GM23248 (cell line): Measurements from ENCODE around the gene PEX12. TPM values are rescaled to one million over a fixed set of nuclear protein-coding genes. Genes with fewer than 3 reads are reported as not detected.

Experiments
- DNase-seq: peaks from one replicate; pipeline ENCODE4 v3.0.0-alpha.2; 2015
- H2AFZ ChIP-seq: fragments of 200-600 bp; sonication (generic); 2 replicates; pipeline ENCODE4 v1.6.1; 2016; ENCODE audit warnings: antibody characterized with exemption
- H3F3A ChIP-seq: fragments of 200-600 bp; sonication (generic); 2 replicates; pipeline ENCODE4 v1.6.1; 2016; ENCODE audit warnings: mild to moderate bottlenecking, antibody characterized with exemption, mixed run types; ENCODE audit not compliant: insufficient read depth
- H3K27ac ChIP-seq: fragments of 200-600 bp; sonication (generic); 2 replicates; pipeline ENCODE4 v1.5.1; 2016; ENCODE audit warnings: mild to moderate bottlenecking
- H3K27me3 ChIP-seq: fragments of 200-600 bp; sonication (generic); replicated peaks from 2 replicates; pipeline ENCODE4 v1.6.1; 2016; ENCODE audit warnings: mild to moderate bottlenecking; ENCODE audit not compliant: insufficient read depth
- H3K36me3 ChIP-seq: fragments of 200-600 bp; sonication (generic); 2 replicates; pipeline ENCODE4 v1.6.1; 2016; ENCODE audit warnings: low read depth, mild to moderate bottlenecking
- H3K4me1 ChIP-seq: fragments of 200-600 bp; sonication (generic); 2 replicates; pipeline ENCODE4 v1.6.1; 2016; ENCODE audit warnings: mild to moderate bottlenecking; ENCODE audit not compliant: insufficient read depth
- H3K4me2 ChIP-seq: fragments of 200-600 bp; sonication (generic); one replicate; pipeline ENCODE4 v1.6.1; 2016; ENCODE audit warnings: mild to moderate bottlenecking; ENCODE audit not compliant: unreplicated experiment
- H3K4me3 ChIP-seq: fragments of 200-600 bp; sonication (generic); 2 replicates; pipeline ENCODE4 v1.5.1; 2016; ENCODE audit warnings: mild to moderate bottlenecking
- H3K79me2 ChIP-seq: fragments of 200-600 bp; sonication (generic); 2 replicates; pipeline ENCODE4 v1.6.1; 2016; ENCODE audit warnings: mild to moderate bottlenecking; ENCODE audit not compliant: insufficient read depth
- H3K9ac ChIP-seq: fragments of 200-600 bp; sonication (generic); 2 replicates; pipeline ENCODE4 v1.6.1; 2016; ENCODE audit warnings: mild to moderate bottlenecking
- H3K9me2 ChIP-seq: fragments of 200-600 bp; sonication (generic); 2 replicates; pipeline ENCODE4 v1.6.1; 2016; ENCODE audit warnings: mixed run types, mild to moderate bottlenecking, moderate library complexity; ENCODE audit not compliant: insufficient read depth
- H3K9me3 ChIP-seq: fragments of 200-600 bp; sonication (generic); one replicate; pipeline ENCODE4 v1.6.1; 2017; ENCODE audit warnings: low read depth
- H4K20me1 ChIP-seq: fragments of 200-600 bp; sonication (generic); 2 replicates; pipeline ENCODE4 v1.6.0; 2016; ENCODE audit not compliant: insufficient read depth
- EZH2 ChIP-seq: fragments of 200-600 bp; sonication (generic); IDR thresholded peaks from 2 replicates; pipeline ENCODE4 v1.6.1; 2018; ENCODE audit warnings: antibody characterized with exemption, mild to moderate bottlenecking; ENCODE audit not compliant: insufficient read depth, poor library complexity, severe bottlenecking
- EZH2phosphoT487 ChIP-seq: fragments of 200-600 bp; sonication (generic); IDR thresholded peaks from 2 replicates; pipeline ENCODE4 v1.6.1; 2018; ENCODE audit warnings: antibody characterized with exemption, moderate library complexity, mild to moderate bottlenecking, low read depth; ENCODE audit not compliant: insufficient read depth
- WGBS, 2 experiments: methylation state at CpG; one replicate each; pipeline ENCODE4 v1.1.6; 2015 to 2017; ENCODE audit warnings: low lambda C conversion rate in 2 of 2, low coverage in 1 of 2; ENCODE audit errors: missing lambda C conversion rate in 2 of 2; 5-methylcytosine and 5-hydroxymethylcytosine counted together
- in situ Hi-C: fragments of 300-500 bp; cut with MboI; formaldehyde crosslinking; loops from 2 replicates; pipeline ENCODE4 v1.15.0; 2020
- polyA plus RNA-seq: library from polyadenylated mRNA; unstranded; fragments of >200 nt; fragmentation: Nextera tagmentation; extraction: Ambion mirVana; gene quantifications from 2 replicates; pipeline ENCODE4 v1.2.1, GENCODE V29; 2016
- total RNA-seq: library from RNA; depleted of rRNA; stranded (reverse); fragments of >200 nt; shearing (Covaris generic); gene quantifications from 2 replicates; pipeline ENCODE4 v1.2.3, GENCODE V29; 2014

Gene PEX12
- total and polyA plus RNA-seq, 2 experiments from 2014 or later = 6.3 to 7.9 TPM

GRCh38 chr17:35586569-35587073, 8.2 kb upstream of the PEX12 start:
- in situ Hi-C loops = no loop called here
- Histone ChIP-seq H3K36me3 (no peaks in the 10 kb centered on the region), H2AFZ (peak overlapping the region; percentile 99)

GRCh38 chr17:35584061-35584460, 5.7 kb upstream of the PEX12 start:
- DNase-seq = no peak
- H3K4me3 ChIP-seq = no peak overlapping the region
- no peaks in the 10 kb centered on the region for H3K36me3 ChIP-seq
- no peak overlapping the region for H3K4me2 ChIP-seq
- no peak overlapping the region for H2AFZ ChIP-seq
- H4K20me1 ChIP-seq = no peaks in the 10 kb centered on the region
- peaks cover 22% of the 10 kb centered on the region for H3K79me2 ChIP-seq
- H3F3A ChIP-seq = peaks cover 8% of the 10 kb centered on the region
- H3K27ac ChIP-seq = no peak overlapping the region
- H3K9me3 ChIP-seq = no peaks in the 10 kb centered on the region
- TF ChIP-seq EZH2phosphoT487 = no peak
- TF ChIP-seq EZH2 = no peak
- no peaks in the 10 kb centered on the region for H3K27me3 ChIP-seq
- H3K4me1 ChIP-seq = peaks cover 19% of the 10 kb centered on the region
- 80 to 100% methylated on average over 1 of the region's 1 CpG for WGBS, 2 experiments
- in situ Hi-C loops = no loop called here
- no peaks in the 10 kb centered on the region for H3K9me2 ChIP-seq
- no peak overlapping the region for H3K9ac ChIP-seq

More at GRCh38 chr17:35586569-35587073, 8.2 kb upstream of the PEX12 start:
- peaks cover 19% of the 10 kb centered on the region for H3K4me1 ChIP-seq
- peak overlapping the region; percentile 93 for H3K9ac ChIP-seq
- peaks cover 12% of the 10 kb centered on the region for H3F3A ChIP-seq
- peak overlapping the region; percentile 85 for H3K4me3 ChIP-seq
- no peaks in the 10 kb centered on the region for H3K9me3 ChIP-seq
- no peaks in the 10 kb centered on the region for H3K9me2 ChIP-seq
- TF ChIP-seq EZH2 = no peak
- no peak for TF ChIP-seq EZH2phosphoT487
- H3K27me3 ChIP-seq = no peaks in the 10 kb centered on the region
- H3K4me2 ChIP-seq = peak overlapping the region; percentile 79
- peaks cover 43% of the 10 kb centered on the region for H3K79me2 ChIP-seq
- H3K27ac ChIP-seq = peak overlapping the region; percentile 90
- peak; percentile 9 for DNase-seq
- H4K20me1 ChIP-seq = 0 out of 2 replicates have a peak, but pooled peaks cover 3% of the 10 kb centered on the region
- 28% methylated on average over 7 of the region's 7 CpGs for WGBS, 2 experiments

GRCh38 chr17:35578929-35579432, 610 bp upstream of the PEX12 start:
- Histone ChIP-seq H3K4me3 (peak overlapping the region; percentile 95), H3K36me3 (peaks cover 11% of the 10 kb centered on the region; the same call in 1 of the 2 replicates), H3K4me1 (peaks cover 18% of the 10 kb centered on the region), H3K9me2 (no peaks in the 10 kb centered on the region), H3F3A (peaks cover 37% of the 10 kb centered on the region), H3K4me2 (peak overlapping the region; percentile 97), H2AFZ (peak overlapping the region; percentile 97), H4K20me1 (no peaks in the 10 kb centered on the region), H3K27me3 (no peaks in the 10 kb centered on the region), H3K9ac (peak overlapping the region; percentile 93), H3K27ac (peak overlapping the region; percentile 79), H3K9me3 (no peaks in the 10 kb centered on the region), H3K79me2 (peaks cover 29% of the 10 kb centered on the region)
- in situ Hi-C loops = no loop called here
- no peak for DNase-seq
- 20 to 21% methylated on average over 11 of the region's 11 CpGs for WGBS, 2 experiments
- TF ChIP-seq EZH2 (no peak), EZH2phosphoT487 (no peak)

- Histone ChIP-seq H3K9ac (peak overlapping the region; percentile 93), H3K4me1 (peaks cover 18% of the 10 kb centered on the region), H3K36me3 (peaks cover 11% of the 10 kb centered on the region; the same call in 1 of the 2 replicates), H3K9me2 (no peaks in the 10 kb centered on the region), H2AFZ (peak overlapping the region; percentile 97), H3K27ac (peak overlapping the region; percentile 79), H3K4me2 (peak overlapping the region; percentile 97), H3K9me3 (no peaks in the 10 kb centered on the region), H3K27me3 (no peaks in the 10 kb centered on the region), H3K4me3 (peak overlapping the region; percentile 95), H3K79me2 (peaks cover 30% of the 10 kb centered on the region), H4K20me1 (no peaks in the 10 kb centered on the region), H3F3A (peaks cover 37% of the 10 kb centered on the region)
- in situ Hi-C loops = no loop called here
- WGBS, 2 experiments = 0 to 2% methylated on average over 8 of the region's 8 CpGs
- TF ChIP-seq EZH2 = no peak
- TF ChIP-seq EZH2phosphoT487 = no peak
- peak; percentile 66 for DNase-seq
Measured at GRCh38 chr17:35577830-35578196, 558 bp downstream of the PEX12 start.

- Histone ChIP-seq H3F3A (peaks cover 37% of the 10 kb centered on the region), H3K9me3 (no peaks in the 10 kb centered on the region), H3K79me2 (peaks cover 50% of the 10 kb centered on the region), H3K4me3 (no peak overlapping the region), H3K4me1 (peaks cover 18% of the 10 kb centered on the region), H3K4me2 (no peak overlapping the region), H3K27me3 (no peaks in the 10 kb centered on the region), H3K36me3 (peaks cover 11% of the 10 kb centered on the region; the same call in 1 of the 2 replicates), H3K9ac (no peak overlapping the region), H3K9me2 (no peaks in the 10 kb centered on the region), H4K20me1 (no peaks in the 10 kb centered on the region), H2AFZ (no peak overlapping the region), H3K27ac (no peak overlapping the region)
- TF ChIP-seq EZH2 = no peak
- no peak for TF ChIP-seq EZH2phosphoT487
- WGBS, 2 experiments = 99 to 100% methylated on average over 3 of the region's 3 CpGs
- in situ Hi-C loops = no loop called here
- DNase-seq = no peak
Measured at GRCh38 chr17:35575759-35576158, 2.6 kb downstream of the PEX12 start.
